Left colon (tissue), 2 donors: Measurements from ENCODE around the gene NLRP14. TPM values are rescaled to one million over a fixed set of nuclear protein-coding genes. Genes with fewer than 3 reads are reported as not detected.

Experiments used
- ATAC-seq: fragments of 200-7000 bp; cut with Tn5 transposase; one replicate; pipeline ENCODE4 v1.9.1; 2020; ENCODE audit warnings: mild to moderate bottlenecking, moderate library complexity
- DNase-seq, 2 donors: peaks; one replicate each; pipeline ENCODE4 v3.0.0-alpha.2; 2020
- intact Hi-C, 2 donors: fragments of 100-400 bp; cut with DNase I in 1 of 2; cut with micrococcal nuclease in 1 of 2; formaldehyde crosslinking; loops; one replicate each; pipeline versions ENCODE4 v1.11.2 to v1.14.0; 2022; cut with DNase I, micrococcal nuclease
- total RNA-seq, 2 donors: library from RNA; stranded (reverse); fragmentation: NEBNext Ultra II Directional; extraction: Animal tissue kit (Norgen Biotek cat#: 25700); gene quantifications; one replicate each; pipeline ENCODE4 v1.2.1, GENCODE V29; 2021
- donor health status: DM: no; HTN: no; CAD: no.
- donor health status: DM: yes; HTN: yes; CAD: no.

Gene NLRP14
- total RNA-seq, 2 donors from 2014 or later: 0.14 to 0.24 TPM

DNA sequence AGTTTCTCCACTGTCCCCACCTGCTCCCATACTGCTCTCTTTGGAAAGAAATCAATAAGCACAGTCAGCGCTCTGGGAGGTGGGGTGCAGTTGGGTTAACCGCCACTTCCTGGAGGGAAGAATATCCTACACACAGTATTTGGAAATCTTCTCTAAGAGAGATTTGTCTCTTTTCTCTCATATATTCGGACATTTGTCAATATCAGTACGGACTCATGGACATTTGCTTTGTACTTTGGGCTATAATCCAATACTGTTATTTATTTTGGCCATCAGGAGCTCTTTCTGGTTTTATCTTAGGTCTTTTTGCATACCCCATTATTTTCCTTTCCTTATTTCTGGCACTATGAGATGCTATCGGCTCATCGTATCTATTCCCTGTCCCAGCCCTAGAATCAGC lies 13.7 kb downstream of the NLRP14 start:
- intact Hi-C loops: no loop called here
- DNase-seq: no peak
- ATAC-seq: no peak

- DNase-seq (no peak), ATAC-seq (no peak)
- intact Hi-C loops: no loop called here
These were observed 26.3 kb downstream of the NLRP14 start for GRCh38 chr11:7046474-7047175.

- ATAC-seq (no peak), DNase-seq (no peak)
- intact Hi-C loops: no loop called here
These were observed 29.9 kb downstream of the NLRP14 start for GRCh38 chr11:7050191-7050590.

GRCh38 chr11:7056828-7057513 lies 36.7 kb downstream of the NLRP14 start:
- no peak for DNase-seq
- ATAC-seq: no peak
- intact Hi-C loops: no loop called here

GRCh38 chr11:7057641-7058040 lies 37.4 kb downstream of the NLRP14 start:
- ATAC-seq (no peak), DNase-seq (no peak)
- intact Hi-C loops: no loop called here

GRCh38 chr11:7060868-7061267 lies 40.6 kb downstream of the NLRP14 start:
- DNase-seq: no peak
- intact Hi-C loops: no loop called here
- ATAC-seq: no peak

DNA sequence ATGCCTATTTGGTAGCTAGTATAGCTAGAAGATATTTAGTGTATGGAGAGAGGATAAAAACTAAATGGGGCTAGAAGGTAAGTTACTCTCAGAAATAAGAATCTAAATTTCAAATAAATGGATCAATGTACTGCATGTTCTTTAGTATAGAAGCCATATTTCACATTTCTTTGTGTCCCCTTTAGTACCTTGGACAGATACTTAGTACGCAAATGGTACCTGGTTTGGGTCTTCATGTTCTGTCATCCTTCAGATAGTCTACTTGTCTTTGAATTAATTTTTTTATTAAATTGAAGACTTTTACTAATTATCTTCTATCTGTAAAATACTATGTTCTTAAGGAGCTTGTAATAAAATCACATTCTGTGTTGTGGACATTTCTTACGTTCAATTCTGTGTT lies 42.3 kb downstream of the NLRP14 start:
- DNase-seq (no peak), ATAC-seq (no peak)
- intact Hi-C loops: no loop called here

DNA sequence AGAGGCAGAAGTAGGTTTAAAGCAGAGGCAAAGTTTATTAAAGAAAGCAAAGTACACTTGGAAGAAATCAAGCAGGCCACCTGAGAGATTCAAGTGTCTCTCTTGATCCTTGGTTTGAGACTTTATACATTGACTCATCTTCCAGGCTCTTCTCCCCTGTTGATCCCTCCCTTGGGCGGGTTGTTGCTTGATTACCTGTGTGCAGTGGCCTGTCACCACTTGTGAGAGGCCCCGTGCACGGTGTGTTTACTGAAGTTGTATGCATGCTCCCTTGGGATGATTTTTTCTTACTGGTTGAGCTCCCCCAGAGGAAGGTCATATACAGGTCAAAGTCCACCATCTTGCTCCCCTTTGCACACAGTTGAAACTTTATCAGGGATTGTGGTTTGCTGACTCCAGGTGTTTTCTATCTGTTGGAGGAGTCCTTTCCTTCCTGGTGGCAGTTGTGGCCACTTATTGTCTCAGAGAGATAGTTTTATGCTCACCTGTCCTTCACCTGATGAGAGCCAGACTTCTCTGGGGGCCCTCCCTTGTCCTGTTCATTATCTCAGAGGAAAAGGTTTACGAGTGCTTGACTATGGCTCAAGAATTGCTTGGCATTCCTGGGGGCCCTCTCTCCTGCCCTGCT lies 52.2 kb downstream of the NLRP14 start:
- ATAC-seq (no peak), DNase-seq (no peak)
- intact Hi-C loops: no loop called here

DNA sequence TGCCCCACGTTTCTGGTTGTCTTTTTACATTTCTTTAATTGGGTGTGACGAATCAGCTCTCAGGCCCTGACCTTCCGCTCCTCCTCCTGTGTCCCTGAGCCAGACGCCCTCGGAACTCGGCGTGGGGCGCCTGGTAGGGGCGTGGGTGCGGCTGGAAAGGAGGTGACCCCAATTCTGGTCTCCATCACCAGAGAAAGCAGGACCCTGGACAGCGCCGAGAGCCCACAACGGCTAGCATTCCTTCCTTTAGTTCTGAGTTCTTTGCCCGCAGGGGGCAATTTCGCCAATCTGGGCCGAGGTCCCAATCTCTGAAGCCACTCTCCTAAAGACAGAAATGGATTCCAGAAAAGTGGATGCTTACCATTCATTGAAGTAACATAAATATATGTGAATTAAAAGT lies 56.8 kb downstream of the NLRP14 start:
- DNase-seq (no peak), ATAC-seq (no peak)

GRCh38 chr11:7079545-7080135 lies 59.4 kb downstream of the NLRP14 start:
- intact Hi-C loops: no loop called here
- ATAC-seq (no peak), DNase-seq (no peak)

More for the DNA sequence above, 56.8 kb downstream of the NLRP14 start:
- intact Hi-C loops: no loop called here

- intact Hi-C loops: no loop called here
- DNase-seq (no peak), ATAC-seq (no peak)
These were observed 60.6 kb downstream of the NLRP14 start for GRCh38 chr11:7080900-7081299.

- no peak for ATAC-seq
- intact Hi-C loops: no loop called here
These were observed 61.2 kb downstream of the NLRP14 start for GRCh38 chr11:7081441-7081840.

DNA sequence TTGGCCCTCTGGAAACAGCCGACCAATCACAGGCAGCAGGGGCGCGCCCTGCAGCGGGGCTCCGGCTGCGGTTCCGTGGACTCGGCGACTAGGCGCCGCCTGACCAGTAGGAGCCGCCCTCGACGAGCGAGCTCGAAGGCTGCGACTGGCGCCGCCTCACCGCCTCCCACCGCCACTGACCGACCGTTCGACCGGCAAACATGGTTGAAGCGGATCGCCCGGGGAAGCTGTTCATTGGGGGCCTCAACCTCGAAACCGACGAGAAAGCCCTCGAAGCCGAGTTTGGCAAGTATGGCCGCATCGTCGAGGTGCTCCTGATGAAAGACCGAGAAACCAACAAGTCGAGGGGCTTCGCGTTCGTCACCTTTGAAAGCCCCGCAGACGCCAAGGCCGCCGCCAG lies 68.6 kb downstream of the NLRP14 start, which contains the start of gene RBMXL2:
Gene RBMXL2, plus strand, starts transcription at position 78 of the 400 bp plus-strand sequence. Its CDS starts 123 bp downstream, at position 201.
- DNase-seq: no peak

More at GRCh38 chr11:7081441-7081840, 61.2 kb downstream of the NLRP14 start:
- DNase-seq: no peak

DNA sequence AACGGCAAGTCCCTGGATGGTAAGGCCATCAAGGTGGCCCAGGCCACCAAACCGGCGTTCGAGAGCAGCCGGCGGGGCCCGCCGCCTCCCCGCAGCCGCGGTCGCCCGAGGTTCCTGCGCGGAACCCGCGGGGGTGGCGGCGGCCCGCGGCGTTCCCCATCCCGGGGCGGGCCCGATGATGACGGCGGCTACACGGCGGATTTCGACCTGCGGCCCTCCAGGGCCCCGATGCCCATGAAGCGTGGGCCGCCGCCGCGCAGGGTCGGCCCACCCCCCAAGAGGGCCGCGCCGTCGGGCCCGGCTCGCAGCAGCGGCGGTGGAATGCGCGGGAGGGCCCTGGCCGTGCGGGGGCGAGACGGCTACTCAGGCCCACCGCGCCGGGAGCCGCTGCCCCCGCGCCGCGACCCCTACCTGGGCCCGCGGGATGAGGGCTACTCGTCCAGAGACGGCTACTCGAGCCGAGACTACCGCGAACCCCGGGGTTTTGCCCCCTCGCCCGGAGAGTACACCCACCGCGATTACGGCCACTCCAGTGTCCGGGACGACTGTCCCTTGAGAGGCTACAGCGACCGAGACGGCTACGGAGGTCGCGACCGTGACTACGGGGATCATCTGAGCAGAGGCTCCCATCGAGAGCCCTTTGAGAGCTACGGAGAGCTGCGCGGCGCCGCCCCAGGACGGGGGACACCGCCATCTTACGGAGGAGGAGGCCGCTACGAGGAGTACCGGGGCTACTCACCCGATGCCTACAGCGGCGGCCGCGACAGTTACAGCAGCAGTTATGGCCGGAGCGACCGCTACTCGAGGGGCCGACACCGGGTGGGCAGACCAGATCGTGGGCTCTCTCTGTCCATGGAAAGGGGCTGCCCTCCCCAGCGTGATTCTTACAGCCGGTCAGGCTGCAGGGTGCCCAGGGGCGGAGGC lies 69.3 kb downstream of the NLRP14 start:
- intact Hi-C loops: loop anchor here in 1 of 2 donors (10.0 kb wide), 1 partner anchor 355 kb away; no protein-coding TSS in a partner anchor
- ATAC-seq (no peak), DNase-seq (no peak)

More for the DNA sequence above, 68.6 kb downstream of the NLRP14 start, which contains the start of gene RBMXL2:
- no peak for ATAC-seq
- intact Hi-C loops: no loop called here

DNA sequence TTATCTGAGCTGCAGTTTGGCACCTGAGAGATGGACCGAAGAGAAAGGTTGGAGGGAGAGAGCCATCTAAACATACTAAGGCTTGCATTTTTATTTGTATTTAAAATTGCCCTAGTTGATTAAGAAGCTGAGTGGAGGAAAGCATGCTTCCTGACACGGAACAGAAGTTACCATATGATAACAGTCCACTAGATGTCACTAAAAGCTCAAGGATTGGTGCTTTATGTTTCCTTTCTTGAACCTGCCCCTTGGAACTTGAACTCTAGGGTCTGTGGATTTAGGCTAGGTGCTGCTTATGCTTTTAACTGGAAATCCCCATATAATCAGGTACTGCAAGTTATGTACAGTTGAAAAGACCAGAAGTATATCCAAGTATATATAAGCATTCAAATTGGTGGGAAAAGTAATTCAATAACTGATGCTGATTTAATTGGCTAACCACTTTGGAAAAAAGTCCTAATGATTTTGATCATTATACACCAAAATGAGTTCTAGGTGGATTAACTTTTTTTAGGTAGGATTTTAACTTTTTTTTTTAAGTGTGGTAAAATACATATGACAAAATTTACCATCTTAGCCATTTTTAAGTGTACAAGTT lies 78.1 kb downstream of the NLRP14 start:
- DNase-seq (no peak), ATAC-seq (peak; percentile 64)
- intact Hi-C loops: loop anchor here in 1 of 2 donors (10.0 kb wide), 1 partner anchor 346 kb away; no protein-coding TSS in a partner anchor

GRCh38 chr11:7115780-7116179 lies 95.5 kb downstream of the NLRP14 start:
- ATAC-seq (no peak), DNase-seq (no peak)
- intact Hi-C loops: no loop called here

DNA sequence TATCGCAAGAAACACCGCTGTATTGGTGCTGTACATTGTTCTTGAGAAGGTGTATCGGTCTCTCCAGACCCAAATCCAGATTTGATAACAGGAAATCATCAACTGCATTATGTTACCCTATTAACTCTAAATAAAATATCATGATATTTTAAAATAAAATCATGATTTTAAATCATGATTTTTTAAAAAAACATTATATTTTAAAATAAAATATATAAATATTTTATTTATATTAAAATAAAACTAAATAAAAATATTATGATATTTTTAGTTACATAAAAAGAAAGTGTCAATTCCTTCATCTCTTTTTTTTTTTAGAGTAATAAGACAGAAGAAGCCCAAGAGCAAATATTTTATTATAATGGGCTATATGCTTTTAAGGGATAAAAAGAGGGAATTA lies 96.1 kb downstream of the NLRP14 start:
- DNase-seq (no peak), ATAC-seq (no peak)
- intact Hi-C loops: no loop called here
